GM10248 (cell line): ENCODE data around the gene GNAL.

ENCODE experiments used
- CTCF ChIA-PET: fragments of 300-600 bp; sonication (Branson Sonifier 250); formaldehyde crosslinking; extraction: SDS; loops from one replicate; lab custom pipeline; 2021; ENCODE audit warnings: antibody characterized with exemption; lab: Yijun Ruan, JAX
- POLR2A ChIA-PET: fragments of 350-650 bp; sonication (Branson Sonifier 250); formaldehyde crosslinking; extraction: SDS; loops from one replicate; lab custom pipeline; 2020; ENCODE audit warnings: antibody characterized with exemption; lab: Yijun Ruan, JAX
- DNase-seq: peaks from one replicate; pipeline ENCODE4 v3.0.0; 2012; ENCODE audit errors: extremely low spot score
- TF ChIP-seq, protein P1 (sequence below): IDR thresholded peaks from 2 replicates; pipeline ENCODE4 v1.5.1; 2012; ENCODE audit warnings: mild to moderate bottlenecking, low read depth; ENCODE audit errors: extremely low read depth, missing control alignments, control extremely low read depth

Gene GNAL

DNA sequence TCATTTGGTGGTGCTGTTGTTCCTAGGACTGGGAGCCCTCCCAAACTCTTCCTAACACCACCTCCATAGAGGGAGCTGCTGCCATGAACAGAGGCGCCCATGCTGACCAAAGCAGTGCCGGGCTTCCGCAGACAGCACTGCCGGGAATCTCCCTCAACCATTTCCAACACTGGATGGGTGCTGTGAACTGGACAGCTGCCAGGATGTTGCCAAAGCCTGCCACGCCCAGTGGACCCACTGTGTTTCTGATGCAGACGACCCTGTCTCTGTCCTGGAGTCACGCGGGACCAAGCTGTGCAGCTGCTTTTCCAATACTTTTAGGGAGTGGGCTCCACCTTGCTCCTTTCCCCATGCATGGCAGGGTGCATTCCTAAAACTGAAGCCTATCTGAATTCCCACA, 16.9 kb upstream of the GNAL start:
- TF ChIP-seq, protein P1, sequence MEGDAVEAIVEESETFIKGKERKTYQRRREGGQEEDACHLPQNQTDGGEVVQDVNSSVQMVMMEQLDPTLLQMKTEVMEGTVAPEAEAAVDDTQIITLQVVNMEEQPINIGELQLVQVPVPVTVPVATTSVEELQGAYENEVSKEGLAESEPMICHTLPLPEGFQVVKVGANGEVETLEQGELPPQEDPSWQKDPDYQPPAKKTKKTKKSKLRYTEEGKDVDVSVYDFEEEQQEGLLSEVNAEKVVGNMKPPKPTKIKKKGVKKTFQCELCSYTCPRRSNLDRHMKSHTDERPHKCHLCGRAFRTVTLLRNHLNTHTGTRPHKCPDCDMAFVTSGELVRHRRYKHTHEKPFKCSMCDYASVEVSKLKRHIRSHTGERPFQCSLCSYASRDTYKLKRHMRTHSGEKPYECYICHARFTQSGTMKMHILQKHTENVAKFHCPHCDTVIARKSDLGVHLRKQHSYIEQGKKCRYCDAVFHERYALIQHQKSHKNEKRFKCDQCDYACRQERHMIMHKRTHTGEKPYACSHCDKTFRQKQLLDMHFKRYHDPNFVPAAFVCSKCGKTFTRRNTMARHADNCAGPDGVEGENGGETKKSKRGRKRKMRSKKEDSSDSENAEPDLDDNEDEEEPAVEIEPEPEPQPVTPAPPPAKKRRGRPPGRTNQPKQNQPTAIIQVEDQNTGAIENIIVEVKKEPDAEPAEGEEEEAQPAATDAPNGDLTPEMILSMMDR: no peak
- DNase-seq: no peak
- ChIA-PET POLR2A (no interaction called here), CTCF (interaction anchor here (2.7 kb wide), 1 partner anchor 17 kb away, joined by 12 read pairs; no protein-coding TSS in a partner anchor)

DNA sequence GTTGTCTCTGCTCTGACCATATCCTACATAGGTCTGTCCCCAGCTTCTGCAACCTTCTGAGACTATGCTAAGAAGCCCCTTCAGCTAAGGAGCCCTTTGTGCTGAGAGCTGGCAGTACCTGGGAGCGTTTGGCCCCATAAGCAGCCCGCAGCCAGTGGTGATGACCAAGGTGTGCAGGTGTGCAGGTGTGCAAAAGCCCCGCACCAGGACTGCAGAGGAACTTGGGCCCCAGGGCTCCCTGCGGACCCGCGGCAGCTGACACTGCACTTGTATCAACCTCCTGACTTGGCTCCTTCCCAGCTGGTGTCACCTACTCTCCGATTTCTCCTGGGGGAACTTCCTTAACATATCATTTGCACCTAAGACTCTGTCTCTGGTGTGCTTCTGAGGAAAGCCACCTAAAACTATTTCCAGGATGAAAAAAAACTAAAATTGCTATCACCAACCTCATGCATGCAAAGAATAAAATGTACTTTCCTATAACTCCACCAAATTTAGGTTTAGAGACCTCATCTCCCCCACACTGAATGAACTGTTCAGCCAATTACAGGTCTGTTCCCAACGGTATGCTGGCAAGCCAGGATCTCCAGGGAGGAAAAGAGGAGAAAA, 16.1 kb upstream of the GNAL start:
- ChIA-PET POLR2A (no interaction called here), CTCF (no interaction called here)
- TF ChIP-seq, protein P1: no peak
- DNase-seq: no peak

DNA sequence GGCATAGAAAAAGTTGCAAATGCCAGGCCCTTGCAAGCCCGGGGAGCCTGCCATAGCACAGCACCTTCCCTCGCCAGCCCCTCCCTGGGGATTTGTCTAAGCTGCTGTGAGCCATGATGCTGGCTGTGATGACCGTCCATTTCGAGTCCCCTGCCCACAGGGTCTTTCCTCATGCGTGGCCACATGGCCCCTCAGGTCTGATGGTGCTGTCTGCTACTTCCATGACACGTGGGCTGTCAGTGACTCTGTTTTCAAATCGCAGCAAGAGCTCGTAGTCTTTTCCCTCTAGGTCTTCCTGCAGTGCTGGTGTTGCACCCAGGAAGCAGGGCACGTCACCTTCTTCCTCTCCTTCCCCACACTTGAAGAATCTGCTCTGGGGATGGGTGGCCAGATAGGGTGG, 15.5 kb upstream of the GNAL start:
- POLR2A ChIA-PET: no interaction called here
- DNase-seq: no peak
- CTCF ChIA-PET: no interaction called here
- TF ChIP-seq, protein P1: no peak

DNA sequence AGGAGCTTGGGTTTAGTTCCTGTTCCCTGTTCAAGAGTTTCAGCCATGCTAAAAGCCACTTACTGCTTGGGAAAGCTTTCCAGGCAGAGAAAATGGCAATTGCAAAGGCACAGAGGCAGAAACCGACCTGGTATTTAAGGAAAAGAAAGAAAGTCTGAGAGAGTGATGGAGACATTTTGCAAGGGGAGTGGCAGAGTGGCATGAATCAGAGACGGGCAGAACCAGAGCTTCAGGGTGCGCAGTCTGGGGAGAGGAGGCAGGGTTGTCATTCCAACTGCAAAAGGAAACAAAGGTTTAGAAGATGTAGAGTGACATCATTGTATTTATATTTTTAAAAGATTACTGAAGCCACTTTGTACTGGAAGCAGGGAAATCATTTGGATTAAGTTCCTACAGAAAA, 14.9 kb upstream of the GNAL start:
- POLR2A ChIA-PET: no interaction called here
- CTCF ChIA-PET: no interaction called here
- DNase-seq: no peak

DNA sequence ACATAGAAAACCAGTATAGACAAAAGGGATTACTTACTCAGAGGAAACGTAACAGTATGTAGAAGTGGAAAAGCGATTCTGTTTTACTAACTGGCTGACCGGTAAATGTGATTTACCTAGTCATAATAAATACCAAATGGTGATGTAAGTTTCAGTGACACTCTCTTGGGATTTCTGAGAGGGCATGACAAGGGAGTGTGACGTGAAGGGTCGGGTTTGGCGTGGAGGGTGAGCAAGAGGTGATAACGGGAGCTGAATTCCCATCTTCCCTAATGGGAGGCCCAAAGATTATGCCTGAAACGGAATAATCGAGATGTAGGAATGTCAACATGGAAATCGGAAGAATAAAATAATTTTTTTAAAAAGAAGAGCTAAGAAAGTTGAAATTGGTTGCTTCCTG, 12.7 kb upstream of the GNAL start:
- ChIA-PET POLR2A (no interaction called here), CTCF (no interaction called here)
- TF ChIP-seq, protein P1: no peak
- no peak for DNase-seq

More for the DNA sequence above, 14.9 kb upstream of the GNAL start:
- TF ChIP-seq, protein P1: no peak

DNA sequence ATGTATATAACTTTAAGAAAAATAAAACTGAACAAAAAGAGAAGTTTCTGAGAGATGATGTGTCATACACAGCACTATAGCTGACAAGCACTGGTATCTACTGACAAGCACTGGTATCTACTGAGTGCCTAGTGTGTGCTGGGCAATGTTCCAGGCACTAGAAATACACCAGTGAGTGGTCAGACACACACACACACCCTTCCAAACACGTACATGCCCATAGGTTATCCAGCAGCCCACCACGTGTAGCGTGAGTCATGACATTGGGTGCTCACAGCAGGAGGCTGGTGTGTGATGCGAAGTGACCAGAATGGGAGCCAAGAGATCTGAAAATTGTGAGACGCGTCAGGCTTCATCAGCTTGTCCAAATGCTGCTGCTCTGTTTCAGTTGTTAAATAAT, 12.2 kb upstream of the GNAL start:
- ChIA-PET POLR2A (no interaction called here), CTCF (no interaction called here)
- no peak for DNase-seq
- TF ChIP-seq, protein P1: no peak
